Epidermal melanocyte (primary cell): ENCODE measurements around the gene CCDC141.
"Not testable (repeated sequence)": the region's sequence is repeated elsewhere in the genome, so short reads cannot be mapped to it uniquely, and the experiment has no call there.

Source experiments
- DNase-seq: peaks from one replicate; pipeline ENCODE4 v3.0.0; 2011; ENCODE audit warnings: low spot score; ENCODE audit not compliant: insufficient read length

CCDC141 gene

DNA sequence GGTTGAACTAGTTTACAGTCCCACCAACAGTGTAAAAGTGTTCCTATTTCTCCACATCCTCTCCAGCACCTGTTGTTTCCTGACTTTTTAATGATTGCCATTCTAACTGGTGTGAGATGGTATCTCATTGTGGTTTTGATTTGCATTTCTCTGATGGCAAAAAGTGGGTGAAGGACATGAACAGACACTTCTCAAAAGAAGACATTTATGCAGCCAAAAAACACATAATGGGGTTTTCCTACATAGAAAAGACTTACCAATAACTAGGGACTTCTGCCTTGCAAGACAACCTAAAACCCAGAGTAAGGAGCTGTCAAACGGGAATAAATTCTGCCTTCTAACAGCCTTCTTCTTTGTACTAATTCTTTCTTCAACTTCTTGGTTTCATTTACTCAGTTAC, 4.3 kb downstream of the CCDC141 start:
- not testable (repeated sequence) for DNase-seq

GRCh38 chr2:179044500-179044899, 5.4 kb downstream of the CCDC141 start:
- no peak for DNase-seq

GRCh38 chr2:179037807-179038206, 12.1 kb downstream of the CCDC141 start:
- DNase-seq = no peak

DNA sequence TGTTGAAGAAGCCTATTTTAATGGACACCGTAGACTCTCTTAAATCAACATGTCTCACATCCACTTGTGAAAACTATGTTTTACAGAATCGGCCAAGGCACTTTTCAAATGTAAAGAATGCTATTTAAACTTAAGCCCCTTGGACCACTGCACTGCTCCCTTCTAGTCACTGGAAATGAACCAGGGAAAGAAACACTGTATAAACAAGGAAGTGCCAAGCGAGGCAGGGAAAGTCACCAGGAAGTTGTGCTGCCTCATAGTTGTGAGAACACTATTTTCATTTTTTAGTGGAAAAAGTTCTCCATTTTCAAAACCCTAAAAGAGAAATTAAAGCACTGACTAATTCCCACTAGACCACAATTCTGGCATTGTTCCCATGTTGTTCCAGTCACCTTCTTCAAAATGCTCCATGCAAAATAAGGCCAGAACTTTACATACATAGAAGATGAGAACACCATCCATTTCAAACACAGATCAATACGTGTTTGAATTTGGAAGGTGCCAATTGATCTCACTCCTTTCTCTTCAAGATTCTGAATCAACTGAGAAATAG, 13.5 kb downstream of the CCDC141 start:
- DNase-seq = no peak

DNA sequence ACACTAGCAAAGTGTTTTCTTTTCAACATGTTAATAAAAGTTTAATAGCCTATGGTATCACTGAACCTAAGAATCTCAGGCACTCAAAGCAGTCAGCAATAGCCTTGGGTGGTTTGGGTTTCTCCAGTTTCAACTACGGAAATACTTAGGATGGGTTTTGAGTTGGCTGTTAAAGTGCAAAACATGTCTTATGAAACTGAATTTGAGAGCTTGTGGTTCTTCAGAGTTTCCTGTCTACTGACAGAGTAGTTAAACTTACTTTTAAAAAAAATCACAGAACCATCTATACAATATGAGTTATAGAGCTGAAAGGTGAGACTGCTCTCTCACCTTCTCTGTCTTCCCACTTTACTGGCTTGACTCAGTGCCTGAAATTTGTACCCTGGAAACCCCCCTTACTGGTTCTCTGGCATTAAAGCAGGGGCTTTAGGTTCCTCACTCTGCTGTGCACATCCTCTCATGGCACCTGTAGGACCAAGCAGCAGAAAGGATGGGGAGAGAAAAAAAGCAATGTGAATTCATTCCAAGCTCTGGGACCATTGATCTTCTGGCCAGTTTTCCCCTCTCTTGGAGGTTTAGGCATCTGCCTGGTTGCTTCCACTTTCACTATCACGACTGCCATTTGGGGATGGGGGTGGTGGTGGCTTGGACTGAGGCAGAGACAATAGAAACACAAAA, 18.1 kb downstream of the CCDC141 start:
- no peak for DNase-seq

DNA sequence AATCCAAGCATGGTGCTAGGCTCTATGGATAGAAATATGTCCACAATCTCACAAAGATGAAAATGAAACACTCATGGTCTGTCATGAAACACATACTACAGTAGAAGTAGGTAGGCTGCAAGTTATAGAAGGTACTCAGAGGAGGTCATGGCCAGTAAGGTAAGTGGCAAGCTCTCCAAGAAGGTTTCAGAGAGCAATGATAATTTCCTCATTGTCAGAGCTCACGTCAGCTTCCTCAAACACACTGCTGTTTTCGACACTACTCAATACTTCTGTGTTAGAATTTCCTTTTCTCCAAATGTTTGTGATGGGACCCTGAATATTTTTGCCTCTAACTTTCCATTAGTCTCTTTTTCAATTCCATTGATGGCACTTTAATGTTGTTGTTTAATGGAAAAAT, 25.5 kb downstream of the CCDC141 start:
- no peak for DNase-seq

GRCh38 chr2:179022685-179023084, 27.3 kb downstream of the CCDC141 start:
- DNase-seq = no peak

- DNase-seq = no peak
Observed at GRCh38 chr2:179021258-179021657, 28.7 kb downstream of the CCDC141 start.

DNA sequence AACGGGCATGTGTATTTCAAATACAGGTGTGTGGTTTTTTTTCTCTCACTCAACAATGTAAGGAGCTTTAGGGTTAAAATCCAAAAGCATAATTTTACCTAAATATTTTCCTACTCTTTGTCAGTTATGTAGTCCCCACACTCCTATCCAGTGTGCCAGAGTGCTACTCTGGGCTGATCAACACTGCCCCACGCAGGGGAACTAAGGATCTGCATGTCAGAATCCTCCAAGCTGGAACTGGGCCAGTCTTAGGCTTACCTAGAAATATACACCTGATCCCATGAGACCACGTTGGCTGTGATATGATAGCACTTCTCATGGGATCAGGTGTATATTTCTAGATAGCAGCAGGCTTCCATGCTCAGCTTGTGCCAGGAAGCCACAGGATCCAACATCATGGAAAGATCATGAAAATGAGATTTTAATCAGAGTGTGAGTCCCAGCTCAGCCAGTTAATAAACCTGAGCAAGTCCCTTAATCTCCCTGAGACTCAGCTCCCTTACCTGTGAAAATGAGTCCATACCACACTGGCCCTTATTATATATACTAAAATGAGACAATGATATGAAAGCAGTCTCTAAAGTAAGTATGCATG, 29.7 kb downstream of the CCDC141 start:
- no peak for DNase-seq

GRCh38 chr2:179019260-179019659, 30.7 kb downstream of the CCDC141 start:
- no peak for DNase-seq

DNA sequence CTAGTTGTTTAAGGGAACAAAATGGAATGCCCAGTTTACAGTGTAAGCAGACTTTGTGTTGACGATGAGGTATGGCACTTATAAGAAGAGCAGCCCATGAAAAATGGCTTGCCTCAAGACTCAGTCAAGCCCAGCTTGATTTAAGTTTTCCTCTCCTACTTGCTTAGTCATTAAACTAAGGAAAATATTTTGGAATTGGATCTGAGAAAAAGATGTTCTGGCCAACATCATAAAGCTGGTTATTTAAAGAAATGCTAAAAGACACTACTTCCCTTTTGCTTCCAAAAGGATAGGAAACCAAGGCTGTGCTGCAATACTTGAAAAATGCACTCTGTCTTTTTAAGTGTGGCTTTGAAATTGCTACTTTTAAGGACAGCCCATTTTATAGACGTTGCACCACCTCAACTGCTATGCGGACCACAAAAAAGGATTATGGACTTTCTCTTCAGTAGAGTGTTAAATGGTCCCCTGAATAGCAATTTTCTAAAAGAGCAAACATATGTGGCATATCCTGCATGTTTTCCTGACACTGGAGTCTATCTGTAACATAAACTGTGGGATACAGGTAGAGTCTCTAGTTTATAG, 32.1 kb downstream of the CCDC141 start:
- no peak for DNase-seq

GRCh38 chr2:179014189-179014588, 35.7 kb downstream of the CCDC141 start:
- DNase-seq = not testable (repeated sequence)

DNA sequence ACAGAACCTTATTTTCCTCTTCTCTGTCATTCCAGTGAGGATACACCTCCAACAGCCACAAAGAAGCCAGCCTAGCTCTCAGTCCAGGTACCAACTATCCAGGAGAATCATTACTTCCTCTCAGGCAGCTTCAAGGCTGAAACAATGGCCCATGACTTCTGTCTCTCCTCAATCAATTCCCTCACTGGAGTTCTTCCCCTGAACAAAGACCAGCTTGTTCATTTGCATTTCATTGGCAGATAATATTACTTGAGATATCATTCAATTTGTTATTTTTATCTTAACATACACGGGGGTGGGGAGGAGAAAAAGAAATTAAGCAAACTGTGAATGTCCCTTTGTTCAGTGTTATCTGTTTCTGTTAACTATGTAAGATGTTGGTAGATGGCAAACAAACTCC, 44.0 kb downstream of the CCDC141 start:
- DNase-seq = no peak

GRCh38 chr2:178999476-178999875, 50.5 kb downstream of the CCDC141 start:
- no peak for DNase-seq

DNA sequence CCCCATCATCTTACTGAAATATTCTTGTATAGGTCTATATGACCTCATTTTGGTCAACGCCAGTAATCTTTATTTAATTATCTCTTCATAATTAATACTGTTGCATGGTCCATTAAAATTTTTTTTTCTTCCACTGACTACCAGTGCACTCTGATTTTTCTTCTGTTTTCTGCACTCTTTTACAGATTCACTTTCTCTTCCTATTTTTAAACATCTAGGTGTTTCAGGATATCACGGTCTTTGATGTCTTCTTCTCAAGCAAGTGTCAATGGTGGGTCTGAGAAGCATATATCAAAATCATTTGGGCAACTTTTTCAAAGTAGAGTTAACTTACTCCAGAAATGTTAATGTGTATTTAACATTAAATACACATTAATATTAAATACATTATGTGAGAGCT, 51.4 kb downstream of the CCDC141 start:
- no peak for DNase-seq

GRCh38 chr2:178997477-178997876, 52.5 kb downstream of the CCDC141 start:
- no peak for DNase-seq

GRCh38 chr2:178997067-178997466, 52.9 kb downstream of the CCDC141 start:
- DNase-seq = no peak

- no peak for DNase-seq
Observed at GRCh38 chr2:178994264-178994663, 55.7 kb downstream of the CCDC141 start.

DNA sequence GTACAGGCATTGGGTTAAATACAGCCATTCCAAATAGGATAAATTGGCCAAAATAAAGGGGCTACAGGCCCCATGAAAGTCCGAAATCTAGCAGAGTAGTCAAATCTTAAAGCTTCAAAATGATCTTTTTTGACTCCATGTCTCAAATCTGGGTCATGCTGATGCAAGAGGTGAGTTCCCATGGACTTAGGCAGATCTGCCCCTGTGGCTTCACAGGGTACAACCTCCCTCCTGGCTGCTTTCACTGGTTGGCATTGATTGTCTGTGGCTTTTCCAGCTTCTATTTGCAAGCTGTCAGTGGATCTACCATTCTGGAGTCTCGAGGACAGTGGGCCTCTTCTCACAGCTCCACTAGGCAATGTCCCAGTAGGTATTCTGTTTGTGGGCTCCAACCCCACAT, 56.1 kb downstream of the CCDC141 start:
- DNase-seq = no peak

DNA sequence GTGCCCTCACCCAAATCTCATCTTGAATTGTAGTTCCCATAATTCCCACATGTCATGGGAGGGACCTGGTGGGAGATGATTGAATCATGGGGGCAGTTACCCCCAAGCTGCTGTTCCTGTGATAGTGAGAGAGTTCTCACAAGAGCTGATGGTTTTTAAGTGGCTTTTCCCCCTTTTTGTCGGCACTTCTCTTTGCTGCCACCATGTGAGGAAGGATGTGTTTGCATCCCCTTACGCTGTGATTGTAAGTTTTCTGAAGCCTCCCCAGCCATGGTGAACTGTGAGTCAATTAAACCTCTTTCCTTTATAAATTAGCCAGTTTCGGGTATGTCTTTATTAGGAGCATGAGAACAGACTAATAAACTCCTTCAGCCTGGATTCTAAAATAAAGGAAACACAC, 57.2 kb downstream of the CCDC141 start:
- DNase-seq = not testable (repeated sequence)

DNA sequence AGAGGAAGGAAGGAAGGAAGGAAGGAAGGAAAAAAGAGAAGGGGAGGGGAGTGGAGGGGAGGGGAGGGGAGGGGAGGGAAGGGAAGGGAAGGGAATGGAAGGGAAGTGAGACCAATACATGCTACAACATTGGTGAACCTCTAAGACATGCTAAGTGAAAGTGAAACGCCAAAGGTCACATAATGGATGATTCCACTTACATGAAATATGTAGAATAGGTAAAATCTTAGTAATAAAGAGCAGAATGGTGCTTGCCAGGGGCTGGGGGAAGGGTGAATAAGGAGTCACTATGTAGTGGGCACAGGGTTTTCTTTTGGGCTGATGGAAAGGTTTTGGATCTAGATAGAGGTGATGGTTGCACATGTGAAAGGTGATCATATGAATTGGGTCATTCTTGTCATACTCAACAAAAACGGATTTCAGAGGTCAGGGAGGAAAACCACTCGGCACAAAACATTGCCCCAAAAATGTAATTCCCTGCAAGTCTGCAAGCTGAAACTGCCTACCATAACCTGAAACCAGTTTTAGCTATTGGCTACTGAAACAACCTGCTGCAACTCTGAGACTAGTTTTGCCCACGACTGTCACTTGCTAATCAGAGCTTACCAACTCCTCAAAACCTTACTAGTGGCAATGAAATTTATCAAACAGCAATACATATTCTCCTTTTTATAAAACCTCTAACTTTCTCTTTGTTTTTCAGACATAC, 59.2 kb downstream of the CCDC141 start:
- DNase-seq = no peak

- DNase-seq = not testable (repeated sequence)
Observed at GRCh38 chr2:178989424-178989823, 60.5 kb downstream of the CCDC141 start.
